ENCODE results near the gene UHMK1.

Gene UHMK1

DNA sequence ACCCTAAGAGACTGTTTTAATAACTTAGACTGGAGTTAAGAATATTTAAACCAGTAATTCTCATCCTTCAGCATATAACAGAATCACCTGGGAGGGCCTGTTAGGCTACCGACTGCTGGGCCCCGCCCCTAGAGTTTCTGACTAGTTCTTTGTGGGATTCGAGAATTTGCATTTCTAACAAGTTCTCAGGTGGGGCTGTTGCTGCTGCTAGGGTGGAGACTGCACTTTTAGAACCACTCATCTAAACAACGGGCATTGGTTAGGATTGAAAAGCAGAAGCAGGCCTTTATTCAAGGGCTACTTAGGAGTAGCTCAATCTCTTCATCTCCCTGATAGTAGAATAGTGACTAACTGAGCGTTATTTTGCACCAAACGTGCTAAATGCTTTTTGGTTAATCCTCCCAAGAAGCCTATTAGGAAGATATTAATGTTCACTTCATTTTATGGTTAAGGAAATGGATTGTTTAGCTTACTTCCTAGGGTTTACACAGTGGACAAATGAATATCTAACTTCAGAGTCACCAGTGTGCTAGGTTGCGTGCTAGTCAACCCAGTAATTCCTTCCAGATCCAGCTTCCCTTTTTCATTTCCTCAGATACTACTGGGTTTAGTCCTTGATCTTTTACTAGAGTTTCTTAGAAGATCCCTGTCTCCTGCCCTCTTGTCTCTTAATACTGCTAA, 32.8 kb downstream of the UHMK1 start:
- DNase-seq (ENCODE audit: low spot score), result no peak

DNA sequence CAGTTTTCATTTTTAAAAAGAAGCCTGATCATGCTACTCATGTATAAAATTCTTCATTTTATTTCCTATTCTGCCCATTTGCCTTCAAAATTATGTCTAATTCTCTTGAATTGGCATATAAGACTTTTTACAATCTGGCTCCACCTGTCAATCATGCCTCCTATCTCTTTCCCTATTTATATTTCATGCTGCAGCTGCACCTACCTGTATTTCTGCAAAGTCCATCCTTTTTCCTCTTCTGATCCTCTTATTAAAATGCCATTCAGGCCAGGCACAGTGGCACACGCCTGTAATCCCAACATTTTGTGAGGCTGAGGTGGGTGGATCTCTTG, 33.3 kb downstream of the UHMK1 start:
- DNase-seq (ENCODE audit: low spot score), result no peak

DNA sequence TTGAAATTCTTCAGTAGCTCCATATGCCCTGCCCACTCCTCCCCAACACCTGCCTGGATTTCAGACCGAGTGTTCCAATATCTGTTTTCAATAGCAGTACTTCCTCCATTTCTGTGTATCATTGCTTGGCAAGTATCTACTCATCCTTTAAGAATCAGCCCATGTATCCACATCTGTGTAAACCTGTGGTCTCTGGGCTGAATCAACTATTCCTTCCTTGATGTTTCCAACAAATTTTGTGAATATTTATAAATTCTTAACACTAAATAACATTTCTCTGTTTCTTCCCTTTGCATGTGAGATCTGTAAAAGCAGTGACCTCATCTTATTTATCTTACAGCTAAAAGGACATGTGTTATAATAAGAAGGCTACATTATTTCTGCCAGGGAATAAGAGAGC, 37.9 kb downstream of the UHMK1 start:
- DNase-seq (ENCODE audit: low spot score), result no peak

DNA sequence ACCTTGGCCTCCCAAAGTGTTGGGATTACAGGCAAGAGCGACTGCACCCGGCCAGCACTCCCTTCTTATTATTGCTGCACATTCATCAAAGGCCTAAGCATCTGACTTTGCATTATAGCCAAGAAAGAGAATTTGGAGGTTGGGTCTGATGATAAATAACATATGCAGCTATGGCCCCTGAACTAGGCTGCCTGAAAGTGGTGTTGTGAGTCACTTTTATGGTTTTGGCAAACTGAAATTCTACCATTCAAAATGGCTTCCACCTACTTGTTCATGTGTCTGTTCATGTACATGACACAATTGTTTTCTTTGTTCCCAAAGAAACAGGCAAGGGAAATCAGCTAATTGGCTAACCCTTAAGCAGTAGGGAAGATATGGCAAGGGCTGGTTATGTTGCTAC, 38.9 kb downstream of the UHMK1 start:
- no peak for DNase-seq (ENCODE audit: low spot score)

DNA sequence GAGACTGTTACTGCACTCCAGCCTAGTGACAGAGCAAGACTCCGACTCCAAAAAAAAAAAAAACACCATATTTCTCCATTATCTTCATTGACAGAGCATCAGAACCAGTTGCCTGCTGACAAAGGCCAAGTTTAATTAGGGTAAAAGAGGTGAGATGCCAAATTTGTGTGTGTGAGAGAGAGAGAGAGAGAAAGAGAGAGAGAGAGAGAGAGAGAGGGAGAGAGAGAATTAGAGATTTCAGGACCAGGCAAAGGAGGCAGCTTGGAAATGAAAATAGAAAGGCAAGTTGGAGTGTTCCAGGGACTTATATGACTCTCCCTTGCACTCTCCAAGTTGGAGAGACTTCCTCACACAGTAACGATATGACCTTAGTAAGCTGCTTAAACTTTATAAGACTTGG, 39.6 kb downstream of the UHMK1 start:
- no peak for DNase-seq (ENCODE audit: low spot score)

DNA sequence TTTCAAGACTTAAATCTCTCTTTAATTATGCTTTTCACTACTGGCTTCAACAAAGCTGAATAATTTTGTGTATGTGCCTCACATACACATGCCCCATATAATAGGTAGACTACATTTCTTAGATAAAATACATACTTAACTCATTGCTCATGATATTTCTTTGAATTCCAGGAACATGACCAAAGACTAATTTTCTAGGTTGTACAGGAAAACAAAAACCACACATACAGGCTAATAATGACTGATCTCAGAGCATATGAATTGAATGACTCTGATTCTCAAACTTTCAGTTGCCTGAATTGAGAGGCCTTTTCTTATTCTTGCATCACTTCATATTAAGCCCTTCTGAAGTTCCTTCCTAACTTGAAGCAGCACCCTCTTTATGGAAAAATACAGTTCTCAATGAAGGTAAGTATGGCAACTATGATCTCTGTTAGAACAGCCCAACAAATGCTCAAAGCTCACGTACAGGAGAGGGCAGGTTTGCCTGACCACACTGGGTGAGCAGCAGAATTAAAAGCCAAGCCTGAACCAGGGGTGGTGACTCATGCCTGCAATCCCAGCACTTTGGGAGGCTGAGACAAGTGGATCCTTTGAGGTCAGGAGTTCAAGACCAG, 41.3 kb downstream of the UHMK1 start:
- no peak for DNase-seq (ENCODE audit: low spot score)

DNA sequence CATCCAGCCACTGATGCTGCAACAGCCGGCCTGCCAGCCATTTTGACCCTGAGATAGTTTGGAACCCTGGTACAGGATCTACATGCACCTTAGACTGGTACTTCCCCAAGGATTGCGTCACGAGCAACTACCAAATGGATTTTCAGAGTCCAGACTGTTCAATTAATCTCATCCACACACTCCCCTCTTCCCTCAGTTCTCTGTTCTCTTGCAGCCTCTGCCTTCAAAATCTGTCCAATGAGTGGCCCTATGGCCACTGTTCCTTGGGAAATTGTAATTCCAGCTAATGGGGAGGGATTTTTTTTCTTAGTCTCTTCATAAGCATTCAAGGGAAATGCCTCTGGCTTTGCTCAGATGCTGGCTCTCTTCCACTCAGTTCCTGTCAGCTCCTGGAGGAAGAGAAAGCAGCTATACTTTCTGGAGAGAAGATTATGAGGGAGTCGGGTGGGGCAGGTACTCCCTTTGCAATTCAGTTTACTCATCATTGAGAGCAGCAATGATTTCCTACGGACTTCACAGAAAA, 44.1 kb downstream of the UHMK1 start:
- DNase-seq (ENCODE audit: low spot score), result no peak

DNA sequence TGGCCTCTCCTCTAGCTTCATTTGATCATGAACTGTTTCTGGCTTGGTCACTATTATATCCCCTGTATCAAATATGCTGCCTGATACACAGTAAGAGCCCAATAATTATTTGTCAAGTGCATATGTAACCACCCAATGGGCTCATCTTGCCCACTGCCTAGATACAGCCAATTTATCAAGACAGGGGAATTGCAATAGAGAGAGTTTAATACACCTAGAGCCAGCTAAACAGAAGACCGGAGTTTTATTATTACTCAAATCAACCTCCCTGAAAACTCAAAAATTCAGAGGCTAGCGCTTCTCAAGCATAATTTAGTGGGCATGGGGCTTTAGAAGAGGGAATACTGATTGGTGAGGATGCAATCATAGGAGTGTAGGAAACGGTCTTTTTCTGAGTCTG, 45.6 kb downstream of the UHMK1 start:
- DNase-seq (ENCODE audit: low spot score), result no peak

DNA sequence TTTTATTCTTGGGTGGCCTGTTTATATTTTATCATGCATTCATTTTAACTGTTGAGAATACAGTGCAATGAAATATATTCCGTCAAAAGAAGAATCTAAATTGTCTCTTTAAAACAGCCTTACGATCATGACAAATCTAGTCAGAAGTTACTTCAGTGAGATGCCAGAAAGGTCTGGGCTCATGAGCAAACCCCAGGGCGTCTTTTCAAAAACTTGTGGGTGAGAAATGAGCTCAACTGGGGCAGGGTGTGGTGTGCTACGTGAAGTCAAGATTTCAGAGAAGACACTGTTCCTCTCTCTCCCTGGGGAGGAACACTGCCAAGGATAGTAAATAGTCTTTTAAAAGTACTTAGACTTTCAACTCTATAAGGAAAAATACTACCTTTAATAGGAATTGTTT, 50.6 kb downstream of the UHMK1 start:
- DNase-seq (ENCODE audit: low spot score), result peak; percentile 38

DNA sequence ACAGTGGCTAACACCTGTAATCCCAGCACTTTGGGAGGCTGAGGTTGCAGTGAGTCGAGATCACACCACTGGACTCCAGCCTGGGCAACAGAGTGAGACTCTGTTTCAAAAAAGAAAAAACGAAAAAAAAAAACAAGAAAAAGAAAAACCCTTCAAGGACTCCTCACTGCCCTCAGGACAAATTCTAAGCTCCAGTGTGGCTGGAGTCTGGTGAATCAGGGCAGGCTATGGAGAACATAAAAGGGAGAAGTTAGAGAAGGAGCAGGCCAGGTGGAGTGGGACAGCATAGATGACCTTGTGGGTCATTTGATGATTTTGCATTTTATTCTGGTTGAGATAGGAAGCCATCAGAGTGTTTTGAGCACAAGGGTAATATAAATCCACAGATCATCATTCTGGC, 51.4 kb downstream of the UHMK1 start:
- no peak for DNase-seq (ENCODE audit: low spot score)

DNA sequence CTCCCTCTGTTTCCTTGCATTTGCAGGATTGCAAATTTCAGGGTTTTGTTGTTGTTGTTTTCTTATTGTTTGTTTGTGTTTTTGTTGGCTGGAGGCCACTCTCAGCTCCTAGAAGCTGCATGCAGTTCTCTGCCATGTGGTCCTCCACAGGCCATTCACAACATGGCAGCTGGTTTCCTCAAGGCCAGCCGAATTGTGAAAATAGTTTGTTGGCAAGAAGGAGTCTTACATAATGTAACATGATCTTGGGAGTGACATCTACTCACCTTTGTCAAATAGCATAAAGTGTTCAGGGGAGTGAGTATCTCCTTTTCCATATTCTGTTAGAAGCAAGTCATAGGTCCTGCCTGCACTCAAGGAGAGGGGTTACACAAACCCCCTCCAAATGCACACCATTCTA, 53.3 kb downstream of the UHMK1 start:
- DNase-seq (ENCODE audit: low spot score), result no peak

DNA sequence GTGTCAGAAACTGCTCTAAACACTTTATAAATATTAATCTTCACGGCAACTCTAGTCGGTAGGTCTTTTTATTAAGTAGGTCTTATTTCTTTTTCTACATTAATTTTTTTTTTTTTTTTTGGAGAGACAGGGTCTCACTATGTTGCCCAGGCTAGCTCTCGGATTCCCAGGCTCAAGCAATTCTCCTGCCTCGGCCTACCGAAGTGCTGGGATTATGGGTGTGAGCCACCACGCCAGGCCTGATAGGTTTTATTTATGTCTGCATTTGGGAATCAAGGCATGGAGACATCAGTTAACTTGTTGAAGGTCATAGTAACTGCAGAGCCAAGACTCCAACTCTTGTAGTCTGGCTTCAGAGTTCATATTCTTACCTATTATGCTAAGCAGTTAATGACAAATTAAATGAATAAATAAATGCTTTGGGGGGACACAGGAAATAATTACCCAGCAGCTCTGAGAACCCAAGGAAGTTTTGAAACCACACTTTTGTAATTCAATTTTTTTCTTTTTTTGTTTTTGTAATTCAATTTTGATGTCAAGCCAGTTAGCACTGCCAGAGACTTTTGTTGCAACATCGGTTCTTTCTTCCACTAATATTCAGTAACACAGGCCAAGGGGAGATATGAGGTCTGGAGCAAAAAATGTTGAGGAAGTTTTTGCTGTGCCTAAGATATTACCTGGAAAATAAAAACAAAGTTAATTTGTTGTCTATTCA, 54.5 kb downstream of the UHMK1 start:
- no peak for DNase-seq (ENCODE audit: low spot score)

DNA sequence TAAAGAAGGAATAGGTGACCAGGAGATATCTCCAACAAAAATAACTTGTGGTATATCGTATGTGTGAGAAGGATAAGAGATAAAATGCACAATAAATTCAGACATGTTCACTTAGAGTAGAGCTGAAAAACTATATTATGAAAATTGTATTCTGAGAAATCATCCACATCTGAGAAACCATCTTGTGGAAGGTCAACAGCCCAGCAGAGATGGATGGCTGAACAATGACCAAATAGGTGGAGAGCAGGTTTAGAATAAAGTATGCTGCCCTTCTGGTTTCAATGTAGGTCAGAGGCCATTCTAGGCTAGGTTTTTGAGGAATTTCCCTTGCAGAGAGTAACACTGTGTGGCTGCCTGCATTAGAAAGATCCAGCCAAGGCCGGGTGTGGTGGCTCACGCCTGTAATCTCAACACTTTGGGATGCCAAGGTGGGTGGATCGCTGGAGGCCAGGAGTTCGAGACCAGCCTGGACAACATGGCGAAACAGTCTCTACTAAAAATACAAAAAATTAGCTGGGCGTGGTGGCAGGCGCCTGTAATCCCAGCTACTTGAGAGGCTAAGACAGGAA, 55.1 kb downstream of the UHMK1 start:
- no peak for DNase-seq (ENCODE audit: low spot score)

DNA sequence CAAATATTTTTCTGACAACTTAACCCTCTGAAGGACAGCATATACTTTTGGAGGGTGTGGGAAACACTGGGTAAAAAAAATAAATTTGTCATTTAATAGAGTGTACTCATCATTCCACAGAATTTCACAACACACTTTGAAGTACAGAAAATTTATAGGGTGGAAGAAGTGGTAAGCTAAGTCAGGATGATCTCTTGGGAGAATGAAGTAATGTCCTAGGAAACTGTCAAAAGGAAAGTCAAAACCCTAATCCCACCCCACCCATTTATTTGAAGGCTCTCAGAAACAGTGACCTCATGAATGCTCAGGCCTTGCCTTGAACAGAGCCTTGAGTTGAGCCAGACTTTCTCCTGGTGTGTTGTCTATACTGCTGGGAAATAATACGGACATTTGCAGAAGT, 56.6 kb downstream of the UHMK1 start:
- DNase-seq (ENCODE audit: low spot score), result no peak

DNA sequence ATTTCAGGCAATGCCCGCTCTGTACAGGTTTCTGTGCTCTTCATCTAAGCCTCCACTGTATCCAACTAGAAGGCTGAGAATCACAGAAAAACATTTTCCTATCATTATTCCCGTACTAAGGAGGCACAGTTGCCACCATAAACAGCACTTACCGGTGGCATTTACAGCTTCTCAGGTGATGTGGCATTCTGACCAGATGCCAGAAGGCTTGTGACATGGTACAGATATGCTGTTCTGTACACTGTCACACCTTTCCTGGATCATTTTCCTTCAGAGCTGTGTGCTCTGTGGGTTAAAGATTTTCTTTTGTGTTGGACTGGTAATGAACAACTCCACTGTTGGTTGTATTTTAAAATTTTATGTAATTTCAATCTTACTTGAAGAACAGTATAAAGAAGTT, 59.9 kb downstream of the UHMK1 start:
- DNase-seq (ENCODE audit: low spot score), result no peak

DNA sequence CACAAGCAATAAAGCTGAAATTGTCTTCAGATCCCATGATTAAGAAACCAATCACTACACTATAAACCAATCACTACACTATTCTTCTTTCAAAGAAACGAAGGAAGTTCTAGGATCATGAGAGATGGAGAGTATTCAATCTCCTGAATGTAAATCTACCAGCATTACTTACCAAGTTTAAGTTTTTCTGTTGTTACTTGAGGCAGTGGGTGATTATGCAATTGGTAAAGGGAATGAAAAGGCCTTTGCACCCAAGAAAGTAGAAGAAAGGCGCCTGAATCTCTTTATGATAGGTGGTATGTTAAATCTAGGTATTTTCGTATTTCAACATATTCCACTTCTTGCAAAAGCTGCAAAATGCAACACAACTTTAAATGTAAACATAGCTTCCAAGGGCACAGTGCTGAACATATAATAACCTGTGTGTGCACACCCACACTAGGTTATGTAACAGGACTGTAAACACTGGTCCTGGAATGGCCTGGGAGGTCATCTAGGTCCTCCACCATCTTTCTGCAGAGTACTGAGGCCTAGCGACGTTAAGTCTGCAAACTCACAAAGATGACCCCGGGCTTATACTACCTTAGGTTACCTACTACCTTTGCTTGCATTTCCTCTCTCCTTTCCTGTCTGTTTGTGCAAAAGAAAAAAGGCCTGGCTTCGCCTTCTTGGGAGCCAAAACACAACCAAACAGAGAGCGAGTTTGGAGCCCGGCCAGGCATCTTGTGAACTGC, 62.9 kb downstream of the UHMK1 start:
- DNase-seq (ENCODE audit: low spot score), result no peak

DNA sequence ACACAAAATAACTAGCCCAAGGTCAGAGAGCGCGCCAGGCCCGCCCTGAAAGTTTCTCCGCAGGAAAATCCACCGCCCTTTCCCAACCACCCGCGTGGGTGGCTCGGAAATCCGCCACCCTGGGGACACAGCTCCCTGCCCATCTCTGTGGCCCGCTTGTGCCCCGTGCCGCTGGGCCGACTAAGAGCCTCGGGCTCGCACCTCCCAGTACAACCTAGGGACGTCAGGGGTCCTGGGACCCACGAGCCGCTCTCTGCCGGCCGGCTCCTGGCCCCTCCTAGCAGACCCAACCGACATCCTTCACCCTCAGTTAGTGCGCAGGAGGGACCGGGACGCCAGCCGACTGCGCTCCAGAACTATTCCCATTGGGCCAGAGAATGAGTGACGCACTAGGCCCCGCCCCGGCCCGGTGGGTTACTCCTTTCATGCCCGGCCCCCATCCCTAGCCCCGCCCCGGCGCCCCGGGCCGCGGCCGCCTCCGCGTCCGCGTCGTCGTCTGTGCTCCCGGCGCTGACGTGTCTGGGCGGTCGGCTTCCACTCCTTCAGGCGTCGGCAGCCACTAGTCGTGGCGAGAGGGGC, 63.5 kb downstream of the UHMK1 start:
- peak; percentile 97 for DNase-seq (ENCODE audit: low spot score)

DNA sequence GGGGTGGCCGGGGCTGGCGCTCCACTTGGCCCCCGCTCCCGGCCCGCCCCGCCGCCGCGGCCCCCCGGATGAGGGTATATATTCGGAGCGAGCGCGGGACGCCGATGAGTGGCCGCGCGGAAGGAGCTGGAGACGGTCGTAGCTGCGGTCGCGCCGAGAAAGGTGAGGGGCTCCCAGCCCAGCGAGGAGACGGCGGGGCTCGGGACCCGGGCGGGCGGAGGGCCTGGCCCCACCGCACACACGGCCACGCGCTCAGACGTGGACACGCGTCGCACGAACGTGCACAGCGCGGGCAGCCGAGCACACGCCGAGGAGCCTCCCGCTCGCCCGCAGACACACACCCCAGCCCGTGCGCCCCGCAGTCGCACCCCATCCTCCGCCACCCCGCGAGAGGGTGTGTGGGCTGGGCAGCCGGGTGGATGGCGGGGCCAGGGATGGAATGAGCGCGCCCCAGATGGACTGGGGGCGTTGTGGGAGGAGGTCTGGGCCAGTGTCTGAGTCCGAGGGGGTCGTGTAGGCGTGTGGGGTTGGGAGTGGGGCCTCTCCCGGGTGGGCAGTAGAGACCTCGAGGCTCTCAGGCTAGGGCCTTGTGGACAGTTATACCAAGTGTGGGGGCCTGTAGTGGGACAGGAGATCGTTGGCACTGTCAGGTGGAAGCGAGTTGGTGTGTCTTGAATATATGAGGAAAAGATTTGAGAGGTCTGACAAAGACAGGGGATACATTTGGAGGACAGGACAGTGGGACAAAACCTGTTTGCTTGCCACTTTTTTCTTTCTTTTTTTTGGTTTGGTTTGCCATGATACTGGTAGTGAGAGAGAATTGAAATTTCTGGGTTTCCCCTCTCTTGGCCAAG, 64.2 kb downstream of the UHMK1 start, which contains the start of gene UAP1:
UAP1 (plus strand) TSS at position 107 of the 854 bp plus-strand sequence. CDS start 4,347 bp downstream, outside the sequence.
- no peak for DNase-seq (ENCODE audit: low spot score)

DNA sequence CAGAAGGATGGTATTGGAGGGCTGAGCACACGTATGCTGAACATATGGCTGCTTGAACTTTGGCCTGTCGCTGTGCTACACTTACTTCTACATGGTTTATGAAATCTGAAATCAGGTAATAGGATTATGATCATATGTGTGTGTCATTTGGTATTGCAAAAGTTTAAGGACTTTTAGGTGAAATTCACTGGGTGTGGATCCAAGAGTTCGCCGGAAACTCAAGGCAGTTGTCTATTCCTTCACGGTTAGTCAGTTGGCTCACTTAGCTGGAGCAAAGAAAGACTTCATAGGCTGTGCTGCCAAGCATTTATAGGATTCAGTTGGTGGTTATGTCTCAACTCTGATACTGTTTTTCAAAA, 64.8 kb downstream of the UHMK1 start:
- no peak for DNase-seq (ENCODE audit: low spot score)

DNA sequence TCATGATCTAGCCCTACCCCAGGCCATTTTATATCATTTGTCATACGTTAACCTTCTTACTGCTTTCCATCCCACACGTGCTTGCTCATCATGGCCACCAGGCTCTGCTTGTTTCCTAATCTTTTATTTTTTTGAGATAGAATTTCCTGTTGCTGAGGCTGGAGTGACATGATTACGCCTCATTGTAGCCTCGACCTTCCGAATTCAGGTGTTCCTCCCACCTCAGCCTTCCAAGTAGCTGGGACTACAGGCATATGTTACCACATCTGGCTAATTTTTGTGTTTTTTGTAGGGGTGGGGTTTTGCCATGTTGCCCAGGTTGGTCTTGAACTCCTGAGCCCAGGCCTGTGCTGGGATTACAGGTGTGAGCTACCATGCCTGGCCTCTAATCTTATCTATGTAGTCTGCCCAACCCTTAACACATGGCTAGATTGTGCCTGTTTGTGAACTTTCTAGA, 67.2 kb downstream of the UHMK1 start:
- DNase-seq (ENCODE audit: low spot score), result no peak

DNA sequence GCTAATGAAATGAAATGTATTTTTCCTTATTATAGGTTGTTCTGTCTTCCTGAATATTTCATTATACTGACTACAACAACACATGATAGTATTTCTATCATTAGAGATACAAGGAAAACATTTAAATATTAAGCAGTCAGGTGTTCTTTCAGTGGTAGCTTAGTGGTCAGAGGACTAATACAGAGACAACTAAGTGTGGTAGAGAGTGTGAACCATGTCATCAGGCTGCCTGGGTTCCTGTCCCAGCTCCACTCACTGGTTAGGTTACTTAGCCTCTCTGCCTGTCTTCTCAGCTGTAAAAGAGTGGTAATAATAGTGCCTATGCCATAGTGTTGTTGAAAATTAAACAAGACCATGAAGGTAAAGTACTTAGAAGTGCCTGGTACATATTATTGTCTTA, 67.8 kb downstream of the UHMK1 start:
- DNase-seq (ENCODE audit: low spot score), result no peak

Data from CD4-positive, alpha-beta T cell treated with Interleukin-15 for 4 hours (primary cell).